ENCODE measurements around the gene FBLN2. TPM values are rescaled to one million over a fixed set of nuclear protein-coding genes. Genes with fewer than 3 reads are reported as not detected.
A peak's percentile ranks its signal among the peaks of the same experiment; 100 is the strongest.

Gene FBLN2
- total and polyA plus RNA-seq, 2 of the 4 experiments (the other 2 are of a cell fraction): 11.8 to 60.8 TPM

- ATAC-seq (ENCODE audit: low read depth) (no peak), DNase-seq (peak; percentile 7)
- Histone ChIP-seq H2AK9ac (replicated peaks; ENCODE audit: low read depth, low read length, poor library complexity) (no peak overlapping the region), H4K20me1 (ENCODE audit: insufficient read depth, low read length) (no peaks in the 10 kb centered on the region), H2BK120ac (ENCODE audit: low read depth, low read length) (no peak overlapping the region), H2BK5ac (ENCODE audit: low read depth, low read length, poor library complexity, severe bottlenecking) (no peak overlapping the region), H2BK20ac (ENCODE audit: low read depth, low read length) (no peak overlapping the region), H3K9ac (ENCODE audit: low read depth, low read length) (no peak overlapping the region), H2AK5ac (ENCODE audit: low read depth, low read length) (no peak overlapping the region), H2AFZ (replicated peaks; ENCODE audit: low read length, poor library complexity) (no peak overlapping the region), H3K4me1 (ENCODE audit: control insufficient read depth, insufficient read depth, low read length) (no peaks in the 10 kb centered on the region; the same call in 1 of the 2 replicates), H3K36me3 (ENCODE audit: control insufficient read depth, insufficient read depth, low read length) (no peaks in the 10 kb centered on the region), H3K18ac (ENCODE audit: low read depth, low read length) (no peak overlapping the region), H4K5ac (ENCODE audit: low read depth, low read length) (no peak overlapping the region), H3K9me1 (ENCODE audit: insufficient read depth, low read length) (peaks cover 2% of the 10 kb centered on the region; the same call in 1 of the 2 replicates), H3K27me3 (ENCODE audit: control insufficient read depth, insufficient read depth, low read length) (peaks cover 4% of the 10 kb centered on the region; the same call in 1 of the 2 replicates), H3K14ac (replicated peaks; ENCODE audit: low read depth, low read length) (no peak overlapping the region), H3K4me3 (ENCODE audit: insufficient read depth, low read depth, low read length) (no peak overlapping the region), H3K79me1 (ENCODE audit: low read depth in 1 of 2, low read length in 2 of 2) (no peaks in the 10 kb centered on the region), H4K8ac (ENCODE audit: low read depth in 2 of 2, low read length in 2 of 2) (no peak overlapping the region), H3K27ac (ENCODE audit: insufficient read depth, low read length) (no peak overlapping the region), H3K4me2 (ENCODE audit: low read depth, low read length) (no peak overlapping the region), H3K4ac (ENCODE audit: low read depth, low read length) (no peak overlapping the region), H3K23ac (ENCODE audit: low read depth, low read length) (no peak overlapping the region), H3K56ac (ENCODE audit: extremely low read depth, insufficient read depth, low read length) (no peak overlapping the region), H3K9me3 (ENCODE audit: control insufficient read depth, insufficient read depth, low read length) (no peaks in the 10 kb centered on the region), H4K91ac (ENCODE audit: insufficient read depth, low read depth, low read length) (no peak overlapping the region), H2BK15ac (ENCODE audit: low read depth, low read length) (no peak overlapping the region)
- TF ChIP-seq RFX5 (IDR thresholded peaks at IDR 0.05; ENCODE audit: low read depth, low read length): no peak
- TF ChIP-seq NFE2L2 (IDR thresholded peaks at IDR 0.05; ENCODE audit: low read depth, low read length): no peak
- no peak for TF ChIP-seq RAD21 (IDR thresholded peaks at IDR 0.05; ENCODE audit: low read length)
- TF ChIP-seq POLR2A (IDR thresholded peaks at IDR 0.05; ENCODE audit: low read depth, low read length): no peak
- TF ChIP-seq USF2 (IDR thresholded peaks at IDR 0.05; ENCODE audit: low read depth, low read length): no peak
- no peak for TF ChIP-seq CTCF (conservative IDR thresholded peaks at IDR 0.05; ENCODE audit: low read depth, low read length)
- no peak for TF ChIP-seq MAZ (IDR thresholded peaks at IDR 0.05; ENCODE audit: borderline replicate concordance, low read depth, low read length)
- TF ChIP-seq SMC3 (IDR thresholded peaks at IDR 0.05; ENCODE audit: low read depth, low read length): no peak
- TF ChIP-seq CHD1 (IDR thresholded peaks at IDR 0.05; ENCODE audit: low read depth, low read length): no peak
- no peak for TF ChIP-seq MXI1 (IDR thresholded peaks at IDR 0.05; ENCODE audit: borderline replicate concordance, low read depth, low read length)
- no peak for TF ChIP-seq MAFK (IDR thresholded peaks at IDR 0.05; ENCODE audit: low read depth, low read length)
- no peak for TF ChIP-seq FOS (IDR thresholded peaks at IDR 0.05; ENCODE audit: low read depth, low read length)
- no peak for TF ChIP-seq RCOR1 (IDR thresholded peaks at IDR 0.05; ENCODE audit: insufficient replicate concordance, low read length)
- TF ChIP-seq CEBPB (IDR thresholded peaks at IDR 0.05; ENCODE audit: low read depth, low read length): no peak
- TF ChIP-seq ELK1 (IDR thresholded peaks at IDR 0.05; ENCODE audit: borderline replicate concordance, low read depth, low read length): no peak
- intact Hi-C loops (cut with micrococcal nuclease) (no loop called here), dilution Hi-C loops (cut with HindIII; ENCODE audit: low sequenced_read_pairs, unreplicated experiment) (no loop called here), in situ Hi-C loops (cut with MboI; ENCODE audit: low sequenced_read_pairs) (no loop called here)
- BruUV-seq (replicated peaks): no TSS peak
- ChIA-PET POLR2A (ENCODE audit: unreplicated experiment) (no interaction called here), CTCF (no interaction called here)
- WGBS, 2 experiments (ENCODE audit: extremely low coverage in 2 of 2, insufficient read length in 1 of 2): no CpG with 5 or more reads among the region's 3 CpGs
Measured at GRCh38 chr3:13590841-13591520, 42.1 kb downstream of the FBLN2 start.

Data from IMR-90 (cell line).